Activated CD8-positive, alpha-beta memory T cell treated with anti-CD3 and anti-CD28 coated beads, Interleukin-2, amount 50 U/mL, for 48 hours (primary cell): ENCODE data around the gene SIRPG.
"Not testable (repeated sequence)": the region's sequence is repeated elsewhere in the genome, so short reads cannot be mapped to it uniquely, and the experiment has no call there.

Source experiments
- DNase-seq: peaks from one replicate; pipeline ENCODE4 v3.0.0-alpha.2; 2020

SIRPG gene

GRCh38 chr20:1657556-1658334, at the start of gene SIRPG:
SIRPG (minus strand) TSS chr20:1657779; CDS start chr20:1657714, 65 bp downstream.
- DNase-seq: no peak

GRCh38 chr20:1706887-1707286, 49.3 kb upstream of the SIRPG start:
- DNase-seq: not testable (repeated sequence)

DNA sequence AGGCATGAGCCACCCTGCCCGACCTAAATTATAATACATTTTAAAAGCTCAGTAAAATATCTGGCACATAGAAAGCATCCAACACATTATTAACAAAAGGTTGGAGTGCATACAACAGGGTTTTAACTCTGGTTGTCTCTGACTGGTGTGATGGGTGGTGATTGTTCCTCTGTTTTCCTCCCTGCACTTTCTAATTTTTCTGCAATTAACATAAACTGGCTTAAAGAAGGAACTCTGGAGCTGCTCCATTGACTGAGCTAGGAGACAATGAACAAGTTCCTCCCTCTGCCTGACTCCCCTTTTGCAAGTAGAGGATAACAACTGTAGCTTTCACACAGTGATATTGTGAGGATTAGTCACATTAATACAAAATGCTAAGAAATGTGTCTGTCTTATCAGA, 48.5 kb upstream of the SIRPG start:
- DNase-seq: no peak

DNA sequence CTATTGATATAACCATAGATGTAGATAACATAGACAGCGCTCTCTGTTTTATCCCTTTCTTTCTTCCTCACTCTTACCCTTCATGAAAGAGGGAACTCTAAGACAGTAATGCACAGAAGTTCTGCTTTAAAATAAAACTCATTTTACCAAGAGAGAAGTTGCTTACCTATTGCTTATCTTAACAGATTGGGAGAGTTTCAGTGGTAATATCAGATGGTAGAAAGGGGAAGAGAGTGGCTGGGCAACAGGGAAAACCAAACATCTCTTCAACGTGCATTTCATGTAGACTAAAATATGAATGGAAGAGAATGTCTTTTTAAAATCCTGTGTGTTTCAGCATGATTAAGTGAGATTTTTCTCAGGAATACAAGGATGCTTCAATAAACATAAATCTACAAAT, 45.3 kb upstream of the SIRPG start:
- no peak for DNase-seq

- DNase-seq: no peak
Measured at GRCh38 chr20:1702328-1702727, 44.7 kb upstream of the SIRPG start.

- DNase-seq: no peak
Measured at GRCh38 chr20:1700990-1701389, 43.4 kb upstream of the SIRPG start.

DNA sequence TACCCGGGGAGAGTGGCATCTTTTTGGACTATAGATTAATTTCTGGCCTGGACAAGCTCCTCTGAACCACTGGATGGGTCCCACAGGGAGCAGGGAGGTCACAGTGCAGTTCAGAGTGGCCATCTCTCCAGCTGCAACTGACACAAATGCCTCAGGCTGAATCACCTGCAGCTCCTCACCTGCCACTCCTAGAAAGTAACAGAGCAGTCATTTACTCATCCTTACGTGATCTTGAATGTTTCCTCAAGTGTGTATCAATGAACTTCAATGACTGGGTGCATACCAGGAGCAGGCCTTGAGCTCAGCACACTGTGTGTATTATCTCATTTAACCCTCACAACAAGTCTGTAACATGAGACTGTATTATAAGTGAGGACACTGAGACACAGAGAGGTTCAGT, 40.0 kb upstream of the SIRPG start:
- no peak for DNase-seq

- no peak for DNase-seq
Measured at GRCh38 chr20:1696521-1697209, 39.1 kb upstream of the SIRPG start.

GRCh38 chr20:1694672-1695071, 37.1 kb upstream of the SIRPG start:
- no peak for DNase-seq

DNA sequence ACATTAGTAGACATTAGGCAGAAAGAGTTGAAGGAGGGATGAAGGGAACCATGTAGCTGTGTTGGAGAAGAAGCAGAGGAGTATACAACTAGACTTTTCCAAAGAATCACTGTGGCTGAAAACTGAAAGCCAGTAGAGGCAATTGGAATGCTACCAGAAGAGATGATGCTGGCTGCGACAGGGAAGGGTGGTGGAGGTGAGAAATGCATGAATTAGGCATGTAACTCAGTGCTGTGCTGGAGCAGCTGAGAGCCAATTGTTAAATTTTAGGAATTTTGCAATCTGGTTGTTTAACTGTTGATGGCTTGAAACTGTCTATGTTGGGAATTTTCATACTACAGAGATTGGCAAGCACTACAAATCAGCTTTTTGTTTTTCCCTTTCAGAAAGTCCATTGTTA, 35.8 kb upstream of the SIRPG start:
- DNase-seq: no peak

GRCh38 chr20:1689721-1690120, 32.1 kb upstream of the SIRPG start:
- no peak for DNase-seq

DNA sequence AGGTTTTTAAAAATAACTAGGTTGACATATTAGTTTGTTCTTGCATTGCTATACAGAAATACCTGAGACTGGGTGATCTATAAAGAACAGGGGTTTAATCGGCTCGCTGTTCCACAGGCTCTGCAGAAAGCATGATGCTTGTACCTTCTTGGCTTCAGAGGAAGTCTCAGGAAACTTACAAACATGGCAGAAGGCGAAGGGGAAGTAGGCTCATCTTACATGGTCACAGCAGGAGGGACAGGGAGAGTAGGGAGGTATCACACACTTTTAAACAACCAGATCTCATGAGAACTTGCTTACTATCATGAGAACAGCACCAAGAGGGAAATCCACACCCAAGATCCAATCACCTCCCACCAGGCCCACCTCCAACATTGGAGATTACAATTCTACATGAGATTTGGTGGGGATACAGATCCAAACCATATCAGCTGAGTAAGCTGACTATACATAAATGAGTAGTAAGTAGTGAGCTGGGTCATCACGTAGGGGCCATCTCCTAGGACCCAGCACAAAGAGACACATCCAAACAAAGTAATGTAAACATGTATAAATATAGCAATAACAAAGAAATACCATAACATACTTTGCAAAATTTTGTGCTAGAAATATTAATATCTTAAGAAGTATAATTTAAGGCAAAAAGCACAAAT, 31.4 kb upstream of the SIRPG start:
- DNase-seq: no peak

DNA sequence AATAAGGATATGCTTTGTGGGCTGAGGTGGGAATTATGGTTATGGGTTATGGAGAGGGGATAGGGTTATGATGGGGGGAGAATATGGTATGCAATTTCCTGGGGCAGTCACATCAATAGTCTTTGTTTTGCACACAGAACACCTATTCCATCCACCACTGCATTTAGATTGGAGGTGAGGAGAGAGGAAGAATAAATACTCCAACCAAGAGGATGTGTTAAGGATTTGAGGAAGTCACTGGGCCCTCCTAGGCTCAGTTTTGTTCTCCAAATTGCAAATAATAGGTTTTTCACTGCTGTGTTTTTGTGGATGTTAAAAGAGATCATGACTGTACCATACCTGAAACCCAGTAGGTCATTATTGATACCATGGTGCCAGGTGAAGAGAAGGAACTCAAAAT, 29.5 kb upstream of the SIRPG start:
- no peak for DNase-seq

- no peak for DNase-seq
Measured at GRCh38 chr20:1686151-1686748, 28.7 kb upstream of the SIRPG start.

DNA sequence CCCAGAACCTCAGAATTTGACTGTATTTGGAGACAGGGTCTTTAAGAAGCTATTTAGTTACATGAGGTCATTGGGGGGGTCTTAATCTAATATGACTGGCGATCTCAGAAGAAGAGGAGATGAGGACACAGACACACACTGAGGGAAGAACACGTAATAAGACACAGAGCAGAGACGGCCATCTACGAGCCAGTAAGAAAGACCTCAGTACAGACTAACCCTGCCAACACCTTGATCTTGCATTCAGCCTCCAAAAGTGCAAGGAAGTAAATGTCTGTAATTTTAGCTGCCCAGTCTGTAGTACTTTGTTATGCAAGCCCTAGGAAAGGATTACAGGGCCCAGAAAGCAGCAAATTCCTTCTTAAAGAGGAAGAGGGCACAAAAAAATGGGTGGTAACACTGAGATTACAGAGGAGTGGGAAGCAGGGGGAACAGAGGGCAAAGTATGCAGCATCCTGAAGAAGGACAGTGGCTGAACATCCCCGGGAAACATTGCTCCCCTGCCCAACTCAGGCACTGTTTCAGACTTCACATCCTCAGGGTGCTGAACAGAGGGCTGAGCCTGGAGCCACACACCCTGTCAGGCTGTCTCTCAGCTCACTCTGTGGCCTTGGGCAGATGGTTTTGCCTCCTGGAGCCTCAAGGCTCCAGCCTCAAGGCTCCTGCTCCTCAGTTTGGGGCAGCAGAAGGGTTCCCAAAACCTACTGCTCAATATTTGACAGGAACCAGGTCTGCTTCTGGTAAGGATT, 27.9 kb upstream of the SIRPG start:
- no peak for DNase-seq

DNA sequence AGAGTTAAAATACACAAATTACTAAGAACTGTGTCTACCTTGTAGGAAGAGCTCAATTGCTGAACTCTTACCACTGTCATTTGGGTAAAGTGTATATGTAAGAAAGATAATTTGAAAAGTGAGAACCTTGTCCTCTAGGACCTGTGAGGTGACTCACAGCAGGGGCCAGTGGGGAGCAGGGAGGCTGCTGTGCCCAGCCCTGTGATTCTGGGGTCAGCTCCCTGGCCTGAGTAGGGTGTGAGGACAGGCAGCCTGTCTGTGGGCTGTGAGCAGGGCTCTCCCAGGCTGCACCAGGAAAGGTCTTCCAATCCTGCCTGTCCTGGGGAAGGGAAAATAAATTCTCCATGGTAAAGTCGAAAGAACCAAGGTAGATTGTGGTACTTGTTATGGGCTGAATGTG, 27.3 kb upstream of the SIRPG start:
- no peak for DNase-seq

GRCh38 chr20:1676650-1677049, 19.1 kb upstream of the SIRPG start:
- DNase-seq: no peak

DNA sequence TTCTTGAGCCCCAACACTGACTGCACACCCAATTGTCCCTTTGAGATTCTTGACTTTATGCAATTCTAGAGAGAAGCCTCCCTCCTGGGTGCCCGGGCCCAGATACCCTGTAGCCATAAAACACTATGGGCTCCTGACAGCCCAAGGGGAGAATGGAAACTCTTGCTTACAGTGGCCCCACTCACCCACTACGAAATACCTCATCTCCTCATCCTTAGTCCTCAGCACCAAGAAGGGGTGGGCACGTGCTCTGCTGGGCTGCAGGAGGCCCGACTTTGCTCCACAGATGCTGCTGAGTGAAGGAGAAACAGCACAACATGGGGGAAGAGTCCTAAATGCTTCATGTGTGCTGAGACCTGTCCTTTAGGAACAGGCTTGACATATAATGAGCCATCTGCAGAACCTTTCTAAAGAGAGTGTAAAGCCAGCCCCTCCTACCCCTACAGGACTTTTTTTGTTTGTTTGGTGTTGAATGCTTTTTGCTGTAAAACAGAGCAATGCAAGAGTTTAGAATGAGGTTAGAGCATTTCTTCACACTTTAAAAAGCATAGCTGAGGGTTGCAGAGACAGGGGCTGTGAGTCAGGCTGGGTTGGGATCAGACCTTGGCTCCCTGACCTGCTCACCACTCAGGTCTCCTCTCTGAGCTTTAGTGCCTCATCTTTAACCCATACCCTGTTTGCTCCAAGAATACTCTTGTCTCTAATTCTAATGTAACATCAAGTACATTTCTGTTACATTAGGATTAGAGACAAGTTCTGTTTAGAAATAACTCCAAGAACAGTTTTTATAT, 17.6 kb upstream of the SIRPG start:
- no peak for DNase-seq

GRCh38 chr20:1674361-1674760, 16.8 kb upstream of the SIRPG start:
- DNase-seq: no peak

DNA sequence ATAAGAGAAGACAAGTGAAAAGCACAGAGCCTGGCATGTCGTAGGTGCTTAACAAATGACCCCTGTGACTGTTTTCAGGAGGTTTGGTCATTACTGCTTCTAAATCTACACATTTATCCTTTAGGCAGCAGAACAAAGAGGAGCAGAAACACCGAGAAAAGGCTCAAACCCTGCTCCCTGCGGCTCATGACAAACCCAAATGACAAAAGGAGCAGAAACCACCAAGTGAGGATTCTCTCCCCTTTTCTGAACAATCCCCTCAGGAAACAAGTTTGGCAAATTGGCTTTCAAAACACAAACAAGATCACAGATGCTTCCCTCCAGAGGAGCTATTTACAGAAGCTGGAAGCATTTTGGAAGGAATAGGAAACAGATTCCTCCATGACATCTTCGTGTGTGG, 15.8 kb upstream of the SIRPG start:
- DNase-seq: no peak

- no peak for DNase-seq
Measured at GRCh38 chr20:1672728-1673127, 15.1 kb upstream of the SIRPG start.
